ENCODE data around the gene NUB1. TPM values are rescaled to one million over a fixed set of nuclear protein-coding genes. Genes with fewer than 3 reads are reported as not detected.

NUB1 gene
- total RNA-seq, 4 donors from 2014 or later, result 66.4 to 90.8 (median 68.2) TPM

DNA sequence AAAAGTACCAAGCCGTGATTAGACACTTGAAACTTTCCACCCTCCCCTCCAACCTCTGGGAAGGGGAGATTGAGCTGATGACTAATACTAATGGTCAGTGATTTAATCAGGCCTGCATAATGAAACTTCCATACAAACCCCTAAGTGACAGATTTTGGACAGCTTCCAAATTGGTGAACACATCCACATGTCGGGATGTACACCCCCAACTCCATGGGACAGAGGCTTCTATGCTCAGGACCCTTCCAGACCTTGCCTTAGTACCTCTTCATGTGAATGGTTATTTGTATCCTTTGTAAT, 4.8 kb downstream of the NUB1 start:
- no peaks in the 10 kb centered on the region for H3K27me3 ChIP-seq
- peaks cover 0 to 52% (median 5%) of the 10 kb centered on the region in 4 donors for H3K4me1 ChIP-seq
- DNase-seq, result no peak
- TF ChIP-seq, protein P1, sequence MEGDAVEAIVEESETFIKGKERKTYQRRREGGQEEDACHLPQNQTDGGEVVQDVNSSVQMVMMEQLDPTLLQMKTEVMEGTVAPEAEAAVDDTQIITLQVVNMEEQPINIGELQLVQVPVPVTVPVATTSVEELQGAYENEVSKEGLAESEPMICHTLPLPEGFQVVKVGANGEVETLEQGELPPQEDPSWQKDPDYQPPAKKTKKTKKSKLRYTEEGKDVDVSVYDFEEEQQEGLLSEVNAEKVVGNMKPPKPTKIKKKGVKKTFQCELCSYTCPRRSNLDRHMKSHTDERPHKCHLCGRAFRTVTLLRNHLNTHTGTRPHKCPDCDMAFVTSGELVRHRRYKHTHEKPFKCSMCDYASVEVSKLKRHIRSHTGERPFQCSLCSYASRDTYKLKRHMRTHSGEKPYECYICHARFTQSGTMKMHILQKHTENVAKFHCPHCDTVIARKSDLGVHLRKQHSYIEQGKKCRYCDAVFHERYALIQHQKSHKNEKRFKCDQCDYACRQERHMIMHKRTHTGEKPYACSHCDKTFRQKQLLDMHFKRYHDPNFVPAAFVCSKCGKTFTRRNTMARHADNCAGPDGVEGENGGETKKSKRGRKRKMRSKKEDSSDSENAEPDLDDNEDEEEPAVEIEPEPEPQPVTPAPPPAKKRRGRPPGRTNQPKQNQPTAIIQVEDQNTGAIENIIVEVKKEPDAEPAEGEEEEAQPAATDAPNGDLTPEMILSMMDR (IDR thresholded peaks at IDR 0.05), result no peak
- TF ChIP-seq POLR2A (IDR thresholded peaks at IDR 0.05), result no peak
- H3K36me3 ChIP-seq, result peaks cover 0 to 40% (median 0%) of the 10 kb centered on the region in 3 donors
- H3K9me3 ChIP-seq, result no peaks in the 10 kb centered on the region
- peak overlapping the region in 2 of 4 donors; percentile 53 to 75 for H3K27ac ChIP-seq
- no peak overlapping the region for H3K4me3 ChIP-seq

DNA sequence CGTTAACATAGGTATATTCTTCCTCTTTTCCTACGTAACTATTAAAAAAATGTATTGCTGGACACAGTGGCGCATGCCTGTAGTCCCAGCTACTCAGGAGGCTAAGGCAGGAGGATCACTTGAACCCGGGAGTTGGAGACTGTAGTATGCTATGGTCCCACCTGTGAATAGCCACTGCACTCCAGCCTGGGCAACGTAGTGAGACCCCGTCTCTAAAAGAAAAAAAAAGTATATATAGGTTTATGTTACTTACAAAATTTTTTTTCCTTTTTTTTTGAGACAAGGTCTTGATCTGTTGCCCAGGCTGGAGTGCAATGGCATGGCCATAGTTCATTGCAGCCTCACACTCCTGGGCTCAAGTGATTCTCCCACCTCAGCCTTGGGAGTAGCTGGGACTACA, 5.6 kb downstream of the NUB1 start:
- Histone ChIP-seq H3K27ac (no peak overlapping the region), H3K27me3 (no peaks in the 10 kb centered on the region), H3K4me1 (peaks cover 0 to 52% (median 5%) of the 10 kb centered on the region in 4 donors), H3K4me3 (no peak overlapping the region), H3K9me3 (no peaks in the 10 kb centered on the region), H3K36me3 (peaks cover 0 to 48% (median 0%) of the 10 kb centered on the region in 3 donors)
- DNase-seq, result peak in 1 of 3 donors; percentile 33
- TF ChIP-seq POLR2A (IDR thresholded peaks at IDR 0.05), result no peak
- TF ChIP-seq, protein P1 (IDR thresholded peaks at IDR 0.05), result no peak

DNA sequence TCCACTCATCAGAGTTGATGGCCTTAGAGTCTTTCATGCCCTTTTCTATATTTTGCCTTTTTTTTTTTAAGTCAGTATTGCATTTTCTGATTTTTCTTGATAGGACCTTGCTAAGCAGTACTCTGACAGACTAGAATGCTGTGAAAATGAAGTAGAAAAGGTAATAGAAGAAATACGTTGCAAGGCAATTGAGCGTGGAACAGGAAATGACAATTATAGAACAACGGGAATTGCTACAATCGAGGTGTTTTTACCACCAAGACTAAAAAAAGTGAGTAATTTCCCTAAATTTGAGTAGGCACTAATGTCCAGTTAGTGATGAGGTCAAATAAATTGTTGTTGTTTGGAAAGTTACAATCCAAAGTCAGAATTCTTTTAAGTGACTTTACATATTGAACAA, 7.4 kb downstream of the NUB1 start:
- Histone ChIP-seq H3K36me3 (peaks cover 0 to 66% (median 0%) of the 10 kb centered on the region in 3 donors), H3K4me3 (peak overlapping the region in 1 of 4 donors; percentile 48), H3K4me1 (peaks cover 0 to 41% (median 5%) of the 10 kb centered on the region in 4 donors), H3K27ac (peak overlapping the region; percentile 84 to 96 (median 91)), H3K9me3 (no peaks in the 10 kb centered on the region), H3K27me3 (no peaks in the 10 kb centered on the region)
- TF ChIP-seq, protein P1 (IDR thresholded peaks at IDR 0.05), result no peak
- TF ChIP-seq POLR2A (IDR thresholded peaks at IDR 0.05), result no peak
- no peak for DNase-seq

DNA sequence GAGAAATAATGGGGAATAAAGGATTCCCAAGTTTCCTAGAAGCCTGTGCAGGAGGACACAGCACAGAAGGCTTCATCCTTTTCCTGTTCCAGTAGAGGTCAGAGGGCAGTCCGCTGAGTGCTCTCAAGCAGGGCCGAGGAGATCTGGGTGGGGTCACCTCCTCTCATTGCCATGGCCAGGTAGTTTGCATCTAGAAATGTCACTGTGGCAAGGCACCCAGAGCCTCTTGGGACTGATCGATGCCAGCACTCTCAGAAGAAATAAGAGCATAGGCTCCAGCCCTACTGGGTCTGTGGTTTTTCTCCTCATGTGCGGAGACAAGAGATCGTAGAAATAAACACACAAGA, 7.9 kb downstream of the NUB1 start:
- DNase-seq, result peak; percentile 28 to 73 (median 57)
- Histone ChIP-seq H3K27ac (peak overlapping the region; percentile 84 to 96 (median 91)), H3K9me3 (no peaks in the 10 kb centered on the region), H3K36me3 (peaks cover 0 to 67% (median 0%) of the 10 kb centered on the region in 3 donors), H3K4me3 (peak overlapping the region; percentile 28 to 54 (median 41)), H3K27me3 (no peaks in the 10 kb centered on the region), H3K4me1 (peaks cover 0 to 41% (median 5%) of the 10 kb centered on the region in 4 donors)
- TF ChIP-seq, protein P1 (IDR thresholded peaks at IDR 0.05), result peak in 1 of 6 experiments; percentile 14
- TF ChIP-seq POLR2A (IDR thresholded peaks at IDR 0.05), result no peak

DNA sequence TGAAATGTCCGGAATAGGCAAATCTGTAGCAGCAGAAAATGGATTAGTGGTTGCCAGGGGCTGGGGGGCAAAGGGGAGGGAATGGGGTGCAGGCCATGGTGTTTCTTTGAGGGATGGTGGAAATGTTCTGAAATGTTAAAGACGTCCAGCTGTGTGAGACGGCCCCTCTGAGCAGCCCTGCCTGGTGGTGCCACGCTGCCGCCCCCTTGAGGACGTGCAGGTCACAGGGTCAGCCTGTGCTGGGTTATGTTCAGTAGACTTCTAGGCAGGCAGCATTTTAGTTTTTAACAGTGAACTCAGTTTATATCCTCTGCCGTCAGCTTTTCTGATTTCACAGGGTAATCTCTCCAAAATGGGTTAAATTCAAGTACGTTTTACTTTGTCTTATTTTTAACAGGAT, 9.4 kb downstream of the NUB1 start:
- peak in 2 of 3 donors; percentile 47 to 63 for DNase-seq
- H3K27ac ChIP-seq, result peak overlapping the region; percentile 40 to 93 (median 74)
- H3K9me3 ChIP-seq, result no peaks in the 10 kb centered on the region
- H3K4me1 ChIP-seq, result peaks cover 0 to 36% (median 5%) of the 10 kb centered on the region in 4 donors
- H3K27me3 ChIP-seq, result no peaks in the 10 kb centered on the region
- no peak for TF ChIP-seq POLR2A (IDR thresholded peaks at IDR 0.05)
- TF ChIP-seq, protein P1 (IDR thresholded peaks at IDR 0.05), result peak in 1 of 6 experiments; percentile 10
- H3K36me3 ChIP-seq, result peaks cover 0 to 74% (median 0%) of the 10 kb centered on the region in 3 donors
- no peak overlapping the region for H3K4me3 ChIP-seq

DNA sequence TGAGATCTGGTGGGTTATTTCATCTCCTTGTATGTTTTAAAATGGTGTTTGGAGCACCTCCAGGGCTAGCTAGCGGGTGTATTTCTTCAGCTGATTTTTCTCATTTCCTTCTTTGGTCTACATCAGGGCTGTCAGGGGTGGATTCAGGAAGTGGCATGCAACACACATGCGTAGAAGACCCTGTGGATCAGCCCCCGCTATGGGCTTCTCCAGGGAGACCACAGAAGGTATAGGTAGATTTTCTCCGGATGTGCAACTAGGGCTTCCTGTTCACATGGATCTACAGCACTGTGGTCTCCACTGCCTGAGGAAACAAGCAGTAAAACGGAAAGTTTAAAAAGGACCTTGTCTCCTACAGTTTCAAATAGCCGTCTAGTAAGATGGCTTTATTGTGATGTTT, 10.4 kb downstream of the NUB1 start:
- no peak for TF ChIP-seq POLR2A (IDR thresholded peaks at IDR 0.05)
- Histone ChIP-seq H3K9me3 (no peaks in the 10 kb centered on the region), H3K36me3 (peaks cover 0 to 74% (median 0%) of the 10 kb centered on the region in 3 donors), H3K27me3 (no peaks in the 10 kb centered on the region), H3K4me3 (no peak overlapping the region), H3K27ac (peak overlapping the region in 3 of 4 donors; percentile 8 to 58 (median 53)), H3K4me1 (peaks cover 0 to 27% (median 5%) of the 10 kb centered on the region in 4 donors)
- DNase-seq, result peak in 2 of 3 donors; percentile 52 to 69
